Measurements from ENCODE around the gene CARF.
"Not testable (repeated sequence)": the region's sequence is repeated elsewhere in the genome, so short reads cannot be mapped to it uniquely, and the experiment has no call there.

Gene CARF

GRCh38 chr2:202934456-202934855 is 22.4 kb downstream of the CARF start:
- FAIRE-seq: no peak

GRCh38 chr2:202938960-202939359 is 26.9 kb downstream of the CARF start:
- FAIRE-seq: no peak

GRCh38 chr2:202941771-202942170 is 29.7 kb downstream of the CARF start:
- no peak for FAIRE-seq

GRCh38 chr2:202944408-202944807 is 32.3 kb downstream of the CARF start:
- peak; percentile 13 for FAIRE-seq

- peak; percentile 6 for FAIRE-seq
Measured at GRCh38 chr2:202944816-202945215, 32.7 kb downstream of the CARF start.

GRCh38 chr2:202945497-202945896 is 33.4 kb downstream of the CARF start:
- FAIRE-seq: no peak

- FAIRE-seq: not testable (repeated sequence)
Measured at GRCh38 chr2:202949333-202949732, 37.3 kb downstream of the CARF start.

- FAIRE-seq: no peak
Measured at GRCh38 chr2:202950592-202950991, 38.5 kb downstream of the CARF start.

- FAIRE-seq: no peak
Measured at GRCh38 chr2:202960524-202960923, 48.4 kb downstream of the CARF start.

- FAIRE-seq: no peak
Measured at GRCh38 chr2:202963712-202964111, 51.6 kb downstream of the CARF start.

- FAIRE-seq: no peak
Measured at GRCh38 chr2:202965810-202966460, 53.9 kb downstream of the CARF start.

GRCh38 chr2:202969404-202969803 is 57.3 kb downstream of the CARF start:
- FAIRE-seq: not testable (repeated sequence)

GRCh38 chr2:202976809-202977208 is 64.7 kb downstream of the CARF start:
- peak; percentile 55 for FAIRE-seq

GRCh38 chr2:202982779-202983491 is 70.9 kb downstream of the CARF start:
- FAIRE-seq: peak; percentile 8

- FAIRE-seq: no peak
Measured at GRCh38 chr2:202989749-202990148, 77.7 kb downstream of the CARF start.

- FAIRE-seq: no peak
Measured at GRCh38 chr2:202990501-202990900, 78.4 kb downstream of the CARF start.

GRCh38 chr2:202997113-202997512 is 85.0 kb downstream of the CARF start:
- FAIRE-seq: not testable (repeated sequence)

- FAIRE-seq: no peak
Measured at GRCh38 chr2:203002054-203002821, 90.2 kb downstream of the CARF start.

- FAIRE-seq: no peak
Measured at GRCh38 chr2:203003716-203004115, 91.6 kb downstream of the CARF start.

- peak; percentile 99 for FAIRE-seq
Measured at GRCh38 chr2:203014456-203015199, 102.6 kb downstream of the CARF start, which contains the start of gene NBEAL1. TSS of gene NBEAL1 (plus strand) at chr2:203014875. CDS start at chr2:203016385, 1,510 bp downstream.

GRCh38 chr2:203016716-203017115 is 104.6 kb downstream of the CARF start:
- no peak for FAIRE-seq

- peak; percentile 82 for FAIRE-seq
Measured at GRCh38 chr2:203018181-203018580, 106.1 kb downstream of the CARF start.

GRCh38 chr2:203019142-203019541 is 107.1 kb downstream of the CARF start:
- FAIRE-seq: no peak
